GM21786 (cell line): ENCODE measurements around the gene ADARB2.
"Not testable (repeated sequence)": the region's sequence is repeated elsewhere in the genome, so short reads cannot be mapped to it uniquely, and the experiment has no call there.

Experiments
- ATAC-seq: cut with Tn5 transposase; IDR thresholded peaks from one replicate; pipeline ENCODE4 v1.9.1; 2021; ENCODE audit not compliant: unreplicated experiment

Gene ADARB2

DNA sequence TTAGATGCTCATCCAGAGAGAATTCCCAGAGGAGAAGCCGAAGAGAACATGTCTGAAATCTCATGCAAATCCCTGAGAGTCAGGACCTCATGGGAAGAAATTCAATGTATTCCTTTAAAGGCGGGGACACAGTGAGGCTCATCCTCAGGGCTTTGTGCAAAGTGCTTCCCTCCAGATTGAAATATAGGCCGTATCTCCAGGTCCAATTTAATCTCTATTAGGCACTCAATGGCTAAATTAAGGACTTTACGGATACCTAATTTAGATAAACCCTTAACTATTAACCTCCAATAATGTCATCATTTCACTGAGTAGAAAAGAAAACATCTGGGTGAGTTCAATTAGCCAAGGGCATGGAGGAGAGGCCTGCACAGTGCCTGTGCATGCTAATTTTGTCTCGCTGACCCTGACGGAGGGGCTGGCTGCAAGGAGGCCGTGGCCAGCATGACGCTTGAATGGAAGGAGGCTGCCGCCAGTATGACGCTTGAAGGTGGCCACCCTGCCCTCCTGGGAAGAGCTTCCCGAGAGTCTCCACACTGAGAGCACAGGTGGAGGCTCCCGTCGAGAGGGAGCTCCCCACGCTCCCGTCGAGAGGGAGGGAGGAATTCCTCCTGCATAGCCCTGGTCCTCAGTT is 287.6 kb downstream of the ADARB2 start:
- ATAC-seq = no peak

DNA sequence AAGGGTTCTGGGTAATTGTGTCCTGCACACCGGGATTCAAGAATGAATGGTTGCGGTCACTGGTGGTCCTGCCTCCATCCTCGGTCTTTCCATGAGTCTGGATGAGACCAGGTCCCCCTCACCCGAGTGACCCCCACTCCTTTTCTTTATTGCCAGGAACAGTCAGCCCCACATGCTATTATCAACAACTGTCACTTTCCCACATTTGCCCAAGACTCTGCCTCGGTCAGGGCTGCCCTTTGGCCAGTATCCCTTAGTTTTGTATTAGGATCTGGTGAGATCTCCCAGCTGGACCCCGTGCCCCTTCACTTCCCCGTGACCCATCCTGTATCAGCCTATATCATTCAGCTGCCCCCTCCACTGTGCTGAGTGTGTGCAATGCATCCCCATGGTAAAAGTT is 288.3 kb downstream of the ADARB2 start:
- no peak for ATAC-seq

DNA sequence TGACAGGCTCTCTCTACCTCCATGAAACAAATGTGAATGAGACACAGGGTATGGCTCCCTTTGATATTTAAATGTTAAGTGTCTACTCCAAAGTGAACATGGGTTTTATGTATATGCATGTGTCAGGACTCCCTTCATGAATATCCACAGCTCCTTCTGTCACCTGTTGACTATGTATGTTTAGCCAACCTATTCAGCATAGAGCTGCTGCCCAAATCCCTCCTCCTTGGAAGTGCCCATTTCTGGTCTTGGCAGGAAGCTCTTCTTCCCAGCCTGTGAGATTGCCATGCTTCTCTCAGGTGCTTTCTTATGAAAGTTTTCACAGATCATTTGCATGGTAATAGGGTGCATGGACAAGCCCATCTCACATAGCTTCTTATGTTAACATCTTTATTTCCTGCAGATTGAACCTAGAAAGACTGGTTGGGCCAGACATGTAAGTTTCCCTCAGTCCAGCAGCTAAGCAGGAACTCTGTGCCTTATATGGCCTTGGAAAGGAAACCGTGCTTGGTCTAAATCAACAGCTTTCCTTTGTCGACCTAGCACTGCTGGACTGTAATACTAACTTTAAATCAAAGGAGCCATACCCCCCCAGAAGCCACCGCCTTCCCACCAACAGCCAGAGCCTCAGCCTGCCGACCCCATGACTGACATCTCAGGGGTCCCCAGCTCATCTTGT is 288.9 kb downstream of the ADARB2 start:
- ATAC-seq = no peak

DNA sequence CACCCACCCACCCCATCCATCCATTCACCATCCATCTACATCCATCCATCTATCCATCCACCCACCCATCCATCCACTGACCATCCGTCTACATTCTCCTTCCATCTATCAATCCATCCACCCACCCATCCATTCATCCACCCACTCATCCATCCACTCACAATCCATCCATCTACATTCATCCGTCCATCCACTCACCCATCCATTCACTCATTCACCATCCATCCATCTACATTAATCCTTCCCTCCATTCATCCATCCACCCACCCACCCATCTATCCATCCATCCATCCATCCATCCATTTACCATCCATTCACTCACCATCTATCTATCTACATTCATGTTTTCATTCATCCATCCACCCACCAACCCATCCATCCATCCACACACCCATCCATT is 292.5 kb downstream of the ADARB2 start:
- no peak for ATAC-seq

DNA sequence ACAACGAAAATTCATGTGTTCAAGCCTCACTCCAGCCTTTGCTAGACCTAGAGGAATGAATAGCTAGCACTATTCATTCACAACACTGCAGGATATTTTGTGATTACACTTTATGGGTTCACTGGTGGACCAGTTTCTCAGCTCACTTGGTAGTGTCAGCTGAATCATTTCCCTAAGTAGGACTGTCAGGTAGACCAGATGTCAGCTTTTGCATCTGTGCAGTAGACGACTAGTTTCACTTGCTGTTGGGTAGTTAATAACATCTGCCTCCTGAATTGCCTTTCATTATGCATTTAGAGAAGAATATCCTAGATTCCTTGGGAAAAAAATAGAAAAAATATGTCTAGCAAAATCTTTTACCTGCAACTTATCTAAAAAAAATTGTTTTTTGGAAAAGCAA is 296.4 kb downstream of the ADARB2 start:
- no peak for ATAC-seq

DNA sequence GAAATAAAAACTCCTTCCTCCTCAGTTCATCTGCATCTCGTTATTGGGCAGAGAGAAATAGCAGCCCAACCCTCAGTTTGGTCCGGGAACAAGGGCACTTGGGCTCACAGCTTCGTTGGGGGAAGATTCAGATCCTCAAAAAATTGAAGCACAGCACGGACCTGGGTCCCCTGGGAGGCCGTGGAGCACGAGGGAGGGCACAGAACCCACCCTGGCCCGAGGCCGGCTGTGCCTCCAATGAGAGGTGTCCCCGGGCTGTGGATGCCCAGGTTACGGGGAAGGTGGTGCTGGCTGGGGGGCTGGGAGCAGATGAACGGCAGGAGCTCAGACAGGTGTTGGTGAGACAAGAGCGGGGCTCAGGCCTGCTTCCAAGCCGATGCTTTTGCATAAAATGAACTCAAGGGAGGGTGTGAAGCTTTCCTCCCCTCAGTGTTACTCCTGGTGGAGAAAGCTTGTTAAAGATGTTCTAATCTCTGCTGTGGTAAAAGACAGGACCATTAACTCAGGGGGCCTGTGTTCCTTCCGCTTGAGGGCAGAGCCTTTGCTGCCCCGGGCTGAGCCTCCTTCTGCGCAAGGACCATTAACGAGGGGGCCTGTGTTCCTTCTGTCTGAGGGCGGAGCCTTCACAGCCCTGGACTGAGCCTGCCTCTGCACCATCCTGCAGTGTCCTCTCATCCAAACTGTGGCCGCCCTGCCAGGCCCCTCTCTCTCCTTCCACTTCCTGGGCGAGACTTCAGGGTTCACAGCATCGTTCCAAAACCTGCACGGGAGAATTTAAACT is 302.2 kb downstream of the ADARB2 start:
- ATAC-seq = no peak

DNA sequence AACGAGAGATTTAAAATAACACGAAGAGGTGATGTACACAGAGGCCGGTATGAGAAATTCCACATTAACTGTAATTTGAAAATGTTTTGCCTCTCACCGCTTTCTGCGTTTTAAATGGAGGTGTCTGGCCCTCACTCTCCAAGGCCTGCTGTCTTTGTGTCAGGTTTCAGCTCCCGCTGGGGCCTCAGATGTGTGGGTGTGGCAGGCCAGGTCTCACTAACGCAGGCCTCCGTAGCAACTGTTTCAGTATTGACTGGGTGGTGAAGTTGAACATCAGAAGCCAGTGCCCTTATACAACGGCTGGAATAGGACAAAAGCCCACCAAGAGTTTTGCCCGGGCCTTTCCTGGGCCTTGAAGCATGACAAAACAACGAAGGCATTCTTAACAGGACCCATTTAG is 303.1 kb downstream of the ADARB2 start:
- no peak for ATAC-seq

DNA sequence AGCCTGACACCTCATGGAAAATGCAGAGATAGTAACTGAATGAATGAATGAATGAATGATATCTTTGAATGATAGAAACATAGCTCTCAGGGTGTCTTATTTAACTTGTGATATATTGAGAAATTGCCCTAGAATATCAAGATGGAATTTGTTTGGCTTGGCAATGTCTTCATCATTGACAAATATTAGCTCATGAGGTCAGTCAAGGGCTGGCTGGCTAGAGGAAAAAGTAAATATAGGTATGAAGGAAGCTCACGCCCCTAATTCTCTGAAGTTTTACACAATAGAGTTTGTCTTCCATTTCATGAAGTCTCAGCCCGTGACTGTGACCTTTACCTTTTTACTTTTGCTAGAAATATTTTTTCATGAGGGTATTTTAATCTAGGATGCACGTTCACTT is 305.2 kb downstream of the ADARB2 start:
- ATAC-seq = no peak

DNA sequence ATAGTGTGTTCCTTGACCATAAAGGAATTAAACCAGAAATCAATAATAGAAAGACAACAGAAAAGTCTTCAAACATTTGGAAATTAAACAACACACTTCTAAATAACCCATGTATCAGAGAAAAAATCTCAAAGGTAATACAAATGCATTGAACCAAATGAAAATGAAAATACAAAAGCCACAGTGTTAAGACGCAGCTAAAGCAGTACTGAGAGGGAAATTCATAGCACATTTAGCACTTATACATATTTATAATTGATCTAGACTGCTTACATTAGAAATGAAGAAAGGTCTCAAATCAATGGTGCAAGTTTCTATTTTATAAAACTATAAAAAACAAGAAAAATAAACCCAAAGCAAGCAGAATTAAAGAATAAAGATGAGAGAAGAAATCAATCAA is 306.1 kb downstream of the ADARB2 start:
- ATAC-seq = no peak

DNA sequence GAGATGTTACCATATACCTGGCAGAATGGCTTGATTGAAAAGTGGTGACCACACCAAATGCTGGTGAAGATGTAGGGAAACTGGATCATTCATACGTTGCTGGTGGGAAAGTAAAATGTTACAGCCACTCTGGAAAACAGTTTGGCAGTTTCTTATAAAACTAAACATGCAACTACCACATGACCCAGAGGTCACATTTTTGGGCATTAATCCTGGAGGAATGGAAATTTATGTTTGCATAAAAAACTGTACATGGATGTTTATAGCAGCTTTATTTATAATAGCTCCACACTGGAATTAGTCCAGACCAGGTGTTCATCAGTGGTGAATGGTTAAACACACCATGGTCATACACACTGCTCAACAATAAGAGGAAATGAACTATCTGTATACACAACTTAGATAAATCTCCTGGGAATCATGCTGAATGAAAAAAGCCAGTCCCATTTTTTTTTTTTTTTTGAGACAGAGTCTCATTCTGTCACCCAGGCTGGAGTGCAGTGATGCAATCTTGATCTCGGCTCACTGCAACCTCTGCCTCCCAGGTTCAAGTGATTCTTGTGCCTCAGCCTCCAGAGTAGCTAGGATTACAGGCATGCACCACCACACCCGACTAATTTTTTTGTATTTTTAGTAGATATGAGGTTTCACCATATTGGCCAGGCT is 309.7 kb downstream of the ADARB2 start:
- not testable (repeated sequence) for ATAC-seq

DNA sequence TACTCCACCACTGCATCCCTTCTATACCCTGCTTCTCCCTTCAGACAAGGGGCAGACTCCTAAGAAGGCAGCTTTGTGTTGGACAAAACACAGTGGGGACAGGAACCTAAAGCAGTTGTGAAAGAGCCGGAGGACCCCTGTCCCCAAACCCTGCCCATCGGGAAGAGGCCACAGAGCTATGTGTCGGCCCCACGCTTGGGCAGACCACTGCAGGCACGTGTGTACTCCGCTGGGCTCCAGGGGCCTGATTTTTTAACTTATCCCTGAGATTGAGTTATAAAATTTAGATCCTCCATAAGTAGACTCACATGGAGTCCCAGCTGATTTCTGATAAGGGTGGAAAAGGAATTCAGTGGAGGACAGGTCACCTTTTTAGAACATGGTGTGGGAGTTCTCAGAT is 310.5 kb downstream of the ADARB2 start:
- ATAC-seq = no peak

DNA sequence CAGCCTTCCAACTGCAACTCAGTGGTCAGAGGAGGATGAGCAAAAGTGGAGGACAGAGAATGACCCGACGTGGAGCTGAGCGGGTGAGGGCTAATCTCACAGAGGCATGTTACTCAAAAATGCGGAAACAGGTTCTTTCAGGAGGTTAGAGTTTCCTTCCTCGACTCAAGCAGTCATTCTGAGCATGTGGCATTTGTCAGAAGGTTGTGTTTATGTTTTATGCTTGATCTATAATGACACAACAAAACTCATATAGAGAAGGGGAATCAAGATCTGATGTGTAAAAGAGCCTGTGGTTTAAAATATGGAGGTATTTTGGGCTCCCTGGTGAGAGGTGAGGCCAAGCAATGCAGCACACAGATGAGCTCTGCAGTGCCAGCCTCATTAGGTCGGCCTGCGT is 311.4 kb downstream of the ADARB2 start:
- peak; percentile 81 for ATAC-seq

DNA sequence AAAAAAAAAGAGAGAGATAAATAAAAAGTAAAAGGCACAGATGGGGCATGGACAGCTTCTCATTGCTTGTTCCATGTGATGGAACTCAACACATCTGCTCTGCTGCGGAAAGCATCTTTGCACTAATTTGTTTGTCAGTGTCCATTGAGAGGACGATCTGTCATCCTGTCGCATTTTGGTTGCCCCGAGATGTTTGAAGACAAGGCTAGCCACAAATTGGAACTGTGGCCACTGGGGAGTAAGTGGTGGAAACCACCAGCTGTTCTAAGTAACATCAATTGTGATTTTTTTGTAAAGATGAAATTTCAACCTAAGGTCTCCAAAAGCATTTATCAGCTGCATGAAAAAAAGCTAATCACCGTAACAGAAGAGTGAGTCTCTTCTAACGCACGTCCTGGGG is 312.7 kb downstream of the ADARB2 start:
- no peak for ATAC-seq

DNA sequence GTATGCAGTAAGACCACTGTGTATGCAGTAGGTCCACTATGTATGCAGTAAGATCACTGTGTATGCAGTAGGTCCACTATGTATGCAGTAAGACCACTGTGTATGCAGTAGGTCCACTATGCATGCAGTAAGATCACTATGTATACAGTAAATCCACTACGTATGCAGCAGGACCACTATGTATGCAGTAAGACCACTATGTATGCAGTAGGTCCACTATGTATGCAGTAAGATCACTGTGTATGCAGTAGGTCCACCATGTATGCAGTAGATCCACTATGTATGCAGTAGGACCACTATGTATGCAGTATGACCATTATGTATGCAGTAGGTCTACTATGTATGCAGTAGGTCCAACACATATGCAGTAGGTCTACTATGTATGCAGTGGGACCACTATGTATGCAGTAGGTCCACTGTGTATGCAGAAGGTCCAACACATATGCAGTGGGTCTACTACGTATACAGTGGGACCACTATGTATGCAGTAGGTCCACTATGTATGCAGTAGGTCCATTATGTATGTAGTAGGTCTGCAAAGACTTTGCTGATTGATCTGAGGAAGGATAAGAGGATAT is 313.6 kb downstream of the ADARB2 start:
- ATAC-seq = no peak

DNA sequence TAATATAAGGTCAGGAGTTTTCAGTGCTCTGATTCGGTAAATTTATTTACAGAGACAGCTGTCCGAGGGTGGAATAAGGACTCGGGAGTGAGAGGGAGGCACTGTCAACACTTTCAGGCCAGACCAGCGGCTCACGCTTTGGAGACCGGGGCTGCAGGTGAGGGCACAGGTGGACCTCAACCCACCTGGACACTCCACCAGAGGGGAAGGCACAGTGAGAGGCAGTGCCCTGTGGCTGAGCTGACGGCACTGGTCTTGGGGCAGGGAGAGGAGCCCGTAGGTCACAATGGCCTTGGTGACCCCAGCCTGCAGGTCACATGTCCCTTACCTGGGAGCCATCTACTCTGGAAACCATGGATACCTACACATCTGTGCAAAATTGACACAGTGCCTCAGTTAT is 315.1 kb downstream of the ADARB2 start:
- ATAC-seq = no peak

DNA sequence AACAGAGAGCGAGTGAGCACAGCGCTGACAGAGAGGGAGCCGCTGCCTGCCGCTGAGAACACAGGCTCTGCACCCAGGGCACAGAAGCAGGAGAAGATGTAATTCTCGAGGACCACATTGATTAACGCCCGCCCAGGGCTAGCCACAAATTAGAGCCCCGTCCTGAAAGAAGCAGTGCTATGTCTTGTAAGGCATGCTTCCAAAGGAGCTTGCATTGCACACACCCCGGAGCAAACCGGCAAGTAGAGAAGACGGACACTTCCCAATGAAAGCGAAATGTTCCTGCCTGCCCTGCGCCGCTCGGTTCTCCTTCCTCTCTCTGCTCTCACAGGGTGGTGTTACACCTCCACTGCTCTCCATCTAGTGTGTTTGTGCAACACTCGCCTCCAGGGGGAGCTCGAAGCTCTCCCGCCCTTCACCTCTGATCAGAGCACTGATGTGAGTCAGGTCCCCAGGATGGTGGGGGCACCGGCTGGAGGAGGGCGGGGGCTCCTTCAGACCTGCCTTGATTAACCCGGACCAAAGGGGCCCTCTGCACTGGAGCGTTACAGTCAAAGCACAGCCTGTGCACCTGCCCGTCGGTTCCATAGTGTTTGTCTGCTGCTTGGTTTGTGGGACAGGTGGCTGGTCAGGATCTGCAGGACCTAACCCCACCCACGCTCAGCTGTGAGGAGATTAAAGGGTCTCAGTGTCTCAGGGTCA is 316.5 kb downstream of the ADARB2 start:
- peak; percentile 91 for ATAC-seq

DNA sequence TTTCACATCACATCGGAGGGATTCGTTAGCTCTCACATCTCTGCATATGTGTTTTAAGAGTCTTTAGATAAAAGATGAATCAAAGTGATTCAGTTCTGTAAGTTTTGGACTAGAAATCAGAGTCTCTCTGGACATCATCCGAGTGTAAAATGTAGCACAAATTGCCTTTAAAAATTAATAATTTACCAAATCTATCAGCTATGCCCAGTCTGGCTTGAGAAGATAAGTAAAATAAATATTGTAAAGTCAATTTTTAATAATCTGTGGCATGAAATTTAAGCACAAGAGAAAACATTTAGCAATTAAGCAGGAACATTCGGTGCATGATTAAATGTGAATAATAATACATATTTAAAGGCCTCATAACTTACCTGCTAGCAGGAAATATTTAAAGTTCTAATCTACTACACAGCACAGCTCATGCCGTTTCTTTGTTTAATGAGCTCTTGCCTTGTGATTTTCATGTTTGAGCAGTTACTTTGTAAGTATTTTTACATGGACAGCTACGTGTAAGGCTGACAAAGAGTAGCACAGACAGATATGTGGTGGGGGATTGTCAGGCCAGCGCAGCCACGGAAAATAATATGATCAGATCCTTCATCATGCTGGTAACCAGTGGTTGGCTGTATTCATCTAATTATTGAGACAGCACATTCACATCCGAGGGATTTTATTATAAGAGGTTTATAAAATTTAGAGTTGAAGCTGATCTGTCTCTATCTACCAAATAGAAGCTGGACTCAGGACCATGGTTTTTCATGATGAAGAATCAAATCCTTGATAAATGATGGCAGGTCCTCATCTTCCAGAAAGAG is 317.3 kb downstream of the ADARB2 start:
- ATAC-seq = no peak

DNA sequence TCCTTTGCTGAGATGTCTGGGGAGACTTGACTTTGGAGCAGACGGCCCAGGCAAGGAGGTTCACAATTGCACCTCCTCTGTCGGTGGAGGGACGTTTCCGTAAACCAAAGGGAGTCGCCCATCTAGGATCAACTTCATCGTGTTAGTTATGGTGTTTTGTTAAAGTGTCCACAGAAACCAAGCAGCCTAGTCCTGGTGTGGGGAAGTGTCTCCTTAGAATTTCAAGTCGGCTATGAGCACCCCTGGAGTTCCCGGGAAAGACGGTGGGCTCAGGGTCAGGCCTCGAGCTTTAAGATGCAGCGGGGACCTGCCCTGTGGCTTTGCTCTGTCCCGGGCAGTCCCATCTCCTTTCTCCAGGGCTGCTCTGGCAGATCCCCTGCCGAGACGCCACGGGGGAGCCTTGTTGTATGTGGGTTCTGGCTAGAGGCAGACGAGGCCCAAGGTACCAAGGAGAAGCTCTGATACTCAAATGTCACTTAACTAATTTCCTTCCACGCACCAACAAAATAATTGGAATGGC is 319.2 kb downstream of the ADARB2 start:
- no peak for ATAC-seq

DNA sequence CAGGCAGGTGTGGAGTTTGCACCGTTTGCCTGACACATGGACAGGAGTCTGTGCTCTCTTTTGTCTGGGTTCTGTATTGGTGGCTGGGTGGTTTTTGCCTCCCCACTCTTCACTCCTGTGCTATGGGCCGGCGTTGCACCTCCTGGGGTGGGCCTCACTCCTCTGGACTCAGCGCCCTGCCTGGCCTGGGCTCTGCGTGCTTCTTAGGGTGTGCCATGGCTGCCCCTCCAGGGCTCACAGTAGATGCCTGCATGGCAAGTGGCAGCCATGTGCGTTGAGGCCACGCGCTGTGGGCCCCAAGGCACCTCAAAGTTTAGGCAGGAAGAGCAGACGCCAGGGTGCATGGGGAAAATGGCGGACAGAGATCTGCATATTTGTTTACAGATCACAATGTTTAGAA is 319.8 kb downstream of the ADARB2 start:
- ATAC-seq = no peak
